ENCODE results near the gene CAPN8. TPM values are rescaled to one million over a fixed set of nuclear protein-coding genes. Genes with fewer than 3 reads are reported as not detected.

Gene CAPN8
- total RNA-seq, 1 donor from 2014 or later: 70.6 TPM

DNA sequence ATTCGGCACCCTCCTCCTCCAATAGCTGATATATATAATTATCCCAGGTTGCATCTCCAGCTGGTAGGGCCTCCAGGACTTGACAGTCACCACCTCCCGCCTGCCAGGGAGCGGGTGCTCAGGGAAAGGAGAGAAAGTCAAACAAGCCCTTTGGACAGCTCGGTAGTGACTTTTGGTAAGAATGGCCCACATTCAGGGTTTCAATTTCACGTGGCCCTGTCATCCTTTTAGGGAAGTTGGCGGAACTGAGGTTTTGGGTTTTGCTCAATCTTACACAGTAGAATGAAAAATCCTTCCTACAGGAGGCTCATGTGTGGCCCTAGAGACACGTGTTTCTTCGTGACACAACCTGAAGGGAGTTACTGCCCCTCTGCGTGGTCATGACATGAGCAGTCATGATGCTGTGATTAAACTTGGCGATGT is 44.2 kb downstream of the CAPN8 start:
- intact Hi-C loops (cut with DNase I): no loop called here
- ATAC-seq (peak; percentile 66 to 76), DNase-seq (no peak)

DNA sequence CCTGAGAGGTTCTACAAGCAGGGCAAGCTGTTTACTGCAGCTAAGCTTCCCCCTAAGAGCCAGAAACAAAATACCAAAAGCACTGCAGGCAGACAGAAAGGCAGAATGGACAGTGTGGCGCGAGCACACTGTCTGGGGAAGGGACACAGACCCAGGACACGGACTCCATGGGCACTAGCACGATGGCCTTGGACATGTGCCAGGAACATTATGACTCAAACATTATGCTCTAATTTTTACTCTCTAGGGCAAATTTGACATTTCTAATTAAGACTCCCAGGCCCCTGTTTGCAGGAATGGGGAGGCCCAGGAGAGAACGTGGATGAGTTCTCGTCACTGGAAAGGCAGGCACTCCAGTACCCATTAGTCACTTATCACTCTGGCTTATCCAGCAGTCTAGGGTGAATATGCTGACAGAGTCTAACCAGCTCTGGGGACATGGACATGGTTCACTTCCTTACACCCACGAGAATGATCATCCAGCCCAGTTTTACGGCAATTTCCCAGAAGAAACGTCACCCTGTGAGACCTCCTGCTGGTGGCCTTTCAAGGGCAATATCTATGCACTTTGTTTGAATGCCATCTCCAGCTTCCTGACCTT is 45.1 kb downstream of the CAPN8 start:
- Histone ChIP-seq H3K4me3 (no peak overlapping the region), H3K36me3 (no peaks in the 10 kb centered on the region), H3K27ac (no peak overlapping the region), H3K27me3 (ENCODE audit: low read depth) (no peaks in the 10 kb centered on the region), H3K9me3 (no peaks in the 10 kb centered on the region), H3K4me1 (no peaks in the 10 kb centered on the region)
- TF ChIP-seq, protein P1, sequence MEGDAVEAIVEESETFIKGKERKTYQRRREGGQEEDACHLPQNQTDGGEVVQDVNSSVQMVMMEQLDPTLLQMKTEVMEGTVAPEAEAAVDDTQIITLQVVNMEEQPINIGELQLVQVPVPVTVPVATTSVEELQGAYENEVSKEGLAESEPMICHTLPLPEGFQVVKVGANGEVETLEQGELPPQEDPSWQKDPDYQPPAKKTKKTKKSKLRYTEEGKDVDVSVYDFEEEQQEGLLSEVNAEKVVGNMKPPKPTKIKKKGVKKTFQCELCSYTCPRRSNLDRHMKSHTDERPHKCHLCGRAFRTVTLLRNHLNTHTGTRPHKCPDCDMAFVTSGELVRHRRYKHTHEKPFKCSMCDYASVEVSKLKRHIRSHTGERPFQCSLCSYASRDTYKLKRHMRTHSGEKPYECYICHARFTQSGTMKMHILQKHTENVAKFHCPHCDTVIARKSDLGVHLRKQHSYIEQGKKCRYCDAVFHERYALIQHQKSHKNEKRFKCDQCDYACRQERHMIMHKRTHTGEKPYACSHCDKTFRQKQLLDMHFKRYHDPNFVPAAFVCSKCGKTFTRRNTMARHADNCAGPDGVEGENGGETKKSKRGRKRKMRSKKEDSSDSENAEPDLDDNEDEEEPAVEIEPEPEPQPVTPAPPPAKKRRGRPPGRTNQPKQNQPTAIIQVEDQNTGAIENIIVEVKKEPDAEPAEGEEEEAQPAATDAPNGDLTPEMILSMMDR (IDR thresholded peaks at IDR 0.05): no peak
- ATAC-seq: peak; percentile 75 to 84
- intact Hi-C loops (cut with DNase I): no loop called here
- no peak for DNase-seq

More for the DNA sequence above, 44.2 kb downstream of the CAPN8 start:
- Histone ChIP-seq H3K4me1 (no peaks in the 10 kb centered on the region), H3K36me3 (no peaks in the 10 kb centered on the region), H3K4me3 (no peak overlapping the region), H3K27ac (no peak overlapping the region), H3K9me3 (no peaks in the 10 kb centered on the region), H3K27me3 (ENCODE audit: low read depth) (no peaks in the 10 kb centered on the region)
- TF ChIP-seq, protein P1 (IDR thresholded peaks at IDR 0.05): no peak

DNA sequence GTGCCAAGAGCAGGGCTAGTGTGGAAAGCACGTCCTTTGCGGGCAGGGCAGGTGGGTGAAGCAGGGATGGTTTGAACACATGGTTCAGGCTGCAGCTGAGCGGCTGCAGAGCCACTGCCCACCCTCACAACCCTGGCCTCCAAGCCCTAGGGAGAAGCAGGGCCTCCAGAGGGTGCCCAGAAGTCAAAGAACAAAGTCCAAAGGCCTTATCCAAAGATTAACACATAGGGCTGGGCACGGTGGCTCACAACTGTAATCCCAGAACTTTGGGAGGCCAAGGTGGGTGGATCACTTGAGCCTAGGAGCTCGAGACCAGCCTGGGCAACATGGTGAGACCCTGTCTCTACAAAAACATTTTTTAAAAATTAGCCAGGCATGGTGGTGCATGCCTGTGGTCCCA is 46.8 kb downstream of the CAPN8 start:
- H3K9me3 ChIP-seq: no peaks in the 10 kb centered on the region
- H3K4me3 ChIP-seq: no peak overlapping the region
- DNase-seq (no peak), ATAC-seq (no peak)
- intact Hi-C loops (cut with DNase I): no loop called here
- TF ChIP-seq, protein P1 (IDR thresholded peaks at IDR 0.05): no peak
- H3K27ac ChIP-seq: no peak overlapping the region
- no peaks in the 10 kb centered on the region for H3K36me3 ChIP-seq
- no peaks in the 10 kb centered on the region for H3K4me1 ChIP-seq
- no peaks in the 10 kb centered on the region for H3K27me3 ChIP-seq (ENCODE audit: low read depth)

DNA sequence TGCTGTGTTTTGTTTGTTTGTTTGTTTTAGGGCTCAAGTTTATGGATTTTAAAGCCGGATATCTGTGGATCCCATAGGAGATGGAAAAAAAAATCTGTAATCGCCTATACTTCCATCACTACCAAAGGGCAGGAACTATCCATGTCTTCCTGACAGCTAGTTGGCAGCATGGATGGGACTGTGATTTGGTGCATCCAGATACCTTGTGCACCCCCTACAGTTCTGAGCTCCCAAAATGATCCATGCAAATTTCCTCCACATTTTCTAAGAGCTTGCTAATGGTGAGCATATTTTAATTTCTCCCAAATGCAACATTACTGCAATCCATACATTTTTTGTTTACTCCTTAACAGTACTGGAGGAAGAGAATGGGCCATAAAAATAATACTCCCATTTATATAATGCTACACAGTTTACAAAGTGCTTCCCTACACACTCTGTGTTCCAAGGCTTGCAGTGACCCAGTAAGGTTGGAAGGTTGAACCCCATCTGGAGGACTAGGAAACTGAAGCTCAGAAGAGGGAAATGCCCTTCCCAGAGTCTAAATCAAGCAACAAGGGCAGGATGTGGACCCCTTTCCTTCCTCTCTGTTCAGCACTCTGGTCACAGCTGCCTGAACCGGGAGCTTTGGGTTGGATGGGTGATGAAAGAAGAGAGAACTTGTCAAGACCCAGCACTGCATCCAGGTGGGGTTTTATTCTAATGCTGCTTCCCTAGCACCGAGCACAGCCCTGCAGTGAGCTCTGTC is 48.0 kb downstream of the CAPN8 start:
- TF ChIP-seq, protein P1 (IDR thresholded peaks at IDR 0.05): no peak
- no peaks in the 10 kb centered on the region for H3K27me3 ChIP-seq (ENCODE audit: low read depth)
- H3K27ac ChIP-seq: no peak overlapping the region
- ATAC-seq (no peak), DNase-seq (no peak)
- intact Hi-C loops (cut with DNase I): no loop called here
- H3K36me3 ChIP-seq: no peaks in the 10 kb centered on the region
- no peaks in the 10 kb centered on the region for H3K9me3 ChIP-seq
- no peak overlapping the region for H3K4me3 ChIP-seq
- H3K4me1 ChIP-seq: no peaks in the 10 kb centered on the region

DNA sequence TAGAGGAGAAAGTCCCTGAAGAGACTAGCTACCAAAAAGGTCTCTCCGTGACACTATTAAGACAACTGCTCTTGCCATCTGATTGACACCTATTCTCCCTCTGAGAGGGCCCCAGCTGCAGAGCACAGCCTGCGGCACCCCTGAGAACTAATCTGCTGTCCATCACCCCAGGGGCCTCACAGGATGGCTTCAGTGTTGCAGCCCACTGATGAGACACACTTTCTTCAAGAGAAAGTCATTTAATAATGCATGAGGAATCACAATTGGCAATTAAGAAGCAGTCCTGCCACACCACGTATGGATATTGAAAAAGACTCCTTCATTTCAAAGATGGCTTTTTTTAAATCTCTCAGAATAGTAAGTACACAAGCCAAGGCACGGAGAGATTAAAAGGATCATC is 48.9 kb downstream of the CAPN8 start:
- TF ChIP-seq, protein P1 (IDR thresholded peaks at IDR 0.05): no peak
- H3K27ac ChIP-seq: no peak overlapping the region
- no peaks in the 10 kb centered on the region for H3K4me1 ChIP-seq
- no peak overlapping the region for H3K4me3 ChIP-seq
- no peak for DNase-seq
- H3K27me3 ChIP-seq (ENCODE audit: low read depth): no peaks in the 10 kb centered on the region
- H3K9me3 ChIP-seq: no peaks in the 10 kb centered on the region
- no peak for ATAC-seq
- no peaks in the 10 kb centered on the region for H3K36me3 ChIP-seq
- intact Hi-C loops (cut with DNase I): no loop called here
